Stomach (tissue), 9 donors: Measurements from ENCODE around the gene SPATA6L. TPM values are rescaled to one million over a fixed set of nuclear protein-coding genes. Genes with fewer than 3 reads are reported as not detected.

Experiments used
- DNase-seq, 2 donors: peaks; one replicate each; pipeline versions ENCODE4 v3.0.0 to v3.0.0-alpha.2; 2013 to 2019
- H3K27ac ChIP-seq, 5 donors: fragments of 200-600 bp in 4 of 5; sonication (generic) in 4 of 5; one replicate each; pipeline ENCODE4 v1.5.1; 2013 to 2019; ENCODE audit warnings: mild to moderate bottlenecking in 1 of 5, moderate library complexity in 1 of 5
- H3K27me3 ChIP-seq, 3 donors: fragments of 200-600 bp; sonication (generic); one replicate each; pipeline ENCODE4 v1.5.1; 2017 to 2019; ENCODE audit warnings: mixed run types in 1 of 3
- H3K36me3 ChIP-seq, 4 donors: fragments of 200-600 bp; sonication (generic); 1 replicate in 3 of 4; 2 replicates in 1 of 4; pipeline ENCODE4 v1.5.1; 2016 to 2019
- H3K4me1 ChIP-seq, 4 donors: fragments of 200-600 bp; sonication (generic); one replicate each; pipeline ENCODE4 v1.5.1; 2016 to 2019
- H3K4me3 ChIP-seq, 4 donors: fragments of 200-600 bp; sonication (generic) in 3 of 4; one replicate each; pipeline ENCODE4 v1.5.1; 2016 to 2019; ENCODE audit warnings: mild to moderate bottlenecking in 1 of 4
- H3K9me3 ChIP-seq, 4 donors: fragments of 200-600 bp; sonication (generic); one replicate each; pipeline ENCODE4 v1.5.1; 2016 to 2019
- EP300 ChIP-seq: sonication (generic); formaldehyde crosslinking; IDR thresholded peaks from one replicate; pipeline ENCODE4 v1.6.1; 2017; ENCODE audit warnings: antibody characterized with exemption
- POLR2A ChIP-seq, 4 donors: fragments of 450-650 bp; IDR thresholded peaks; one replicate each; pipeline ENCODE4 v1.6.1; 2016; ENCODE audit warnings: antibody characterized with exemption in 4 of 4, control low read depth in 2 of 4, mild to moderate bottlenecking in 1 of 4, moderate library complexity in 1 of 4
- POLR2AphosphoS5 ChIP-seq, 3 donors: sonication (generic); formaldehyde crosslinking; IDR thresholded peaks; one replicate each; pipeline ENCODE4 v1.6.1; 2016; ENCODE audit warnings: antibody characterized with exemption in 3 of 3
- WGBS, 5 donors: extraction: QIAGEN DNeasy Blood & Tissue Kit in 3 of 5; methylation state at CpG; one replicate each; pipeline versions ENCODE4 v1.1.5 to v1.1.7; 2013 to 2018; 5-methylcytosine and 5-hydroxymethylcytosine counted together
- intact Hi-C: fragments of 100-400 bp; cut with DNase I; formaldehyde crosslinking; loops from one replicate; pipeline ENCODE4 v1.15.1; 2023; ENCODE audit warnings: low total_unique reads
- polyA plus RNA-seq, 3 donors: library from polyadenylated mRNA; stranded (reverse); fragments of 200-250 nt; gene quantifications; one replicate each; pipeline ENCODE4 v1.2.3, GENCODE V29; 2013
- total RNA-seq, 5 donors: library from RNA; depleted of rRNA; stranded (reverse); fragments of >200 nt; gene quantifications; one replicate each; pipeline versions ENCODE4 v1.1.0 to v1.2.3, GENCODE V29; 2014 to 2016
- TF ChIP-seq, protein P1 (sequence below), 7 experiments: fragments of 450-650 bp in 4 of 7; fragments of 200-600 bp in 3 of 7; sonication (generic) in 3 of 7; IDR thresholded peaks; one replicate each; pipeline ENCODE4 v1.5.1; 2016 to 2019; ENCODE audit warnings: antibody characterized with exemption in 7 of 7, control low read depth in 2 of 7, mild to moderate bottlenecking in 1 of 7
- donor health status: healthy with polysubstance abuse.
- donor health status: Bipolar disorder and iron deficiency.
- donor health status: healthy.

The SPATA6L gene
- total and polyA plus RNA-seq, 8 donors = 2.3 to 32.7 (median 5.4) TPM

DNA sequence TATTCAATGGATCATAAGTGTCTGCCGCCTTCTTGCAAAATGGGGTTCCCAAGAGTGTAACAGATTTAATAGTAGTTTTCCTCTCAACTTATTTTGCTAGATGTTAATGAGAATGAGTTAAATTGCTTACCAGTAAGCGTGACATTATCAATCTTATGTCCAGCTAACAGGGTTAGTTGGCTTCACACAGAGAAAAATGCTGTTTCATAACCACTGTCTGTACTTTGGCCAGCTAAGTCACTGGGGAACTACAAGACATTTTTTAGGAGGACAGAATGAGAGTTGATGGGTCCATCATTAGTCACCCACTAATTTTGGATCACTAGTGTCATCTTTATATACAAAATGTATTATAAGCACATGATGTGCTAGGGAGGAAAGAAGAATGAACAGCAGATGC, 14.5 kb upstream of the SPATA6L start:
- H3K4me3 ChIP-seq = peak overlapping the region; percentile 63 to 74 (median 68)
- peaks cover 2 to 12% (median 11%) of the 10 kb centered on the region in 4 donors for H3K36me3 ChIP-seq
- DNase-seq = peak in 1 of 2 donors; percentile 30
- TF ChIP-seq POLR2A (IDR thresholded peaks at IDR 0.05) (no peak), POLR2AphosphoS5 (IDR thresholded peaks at IDR 0.05) (peak in 2 of 3 donors; percentile 14 to 31), EP300 (no peak)
- TF ChIP-seq, protein P1, sequence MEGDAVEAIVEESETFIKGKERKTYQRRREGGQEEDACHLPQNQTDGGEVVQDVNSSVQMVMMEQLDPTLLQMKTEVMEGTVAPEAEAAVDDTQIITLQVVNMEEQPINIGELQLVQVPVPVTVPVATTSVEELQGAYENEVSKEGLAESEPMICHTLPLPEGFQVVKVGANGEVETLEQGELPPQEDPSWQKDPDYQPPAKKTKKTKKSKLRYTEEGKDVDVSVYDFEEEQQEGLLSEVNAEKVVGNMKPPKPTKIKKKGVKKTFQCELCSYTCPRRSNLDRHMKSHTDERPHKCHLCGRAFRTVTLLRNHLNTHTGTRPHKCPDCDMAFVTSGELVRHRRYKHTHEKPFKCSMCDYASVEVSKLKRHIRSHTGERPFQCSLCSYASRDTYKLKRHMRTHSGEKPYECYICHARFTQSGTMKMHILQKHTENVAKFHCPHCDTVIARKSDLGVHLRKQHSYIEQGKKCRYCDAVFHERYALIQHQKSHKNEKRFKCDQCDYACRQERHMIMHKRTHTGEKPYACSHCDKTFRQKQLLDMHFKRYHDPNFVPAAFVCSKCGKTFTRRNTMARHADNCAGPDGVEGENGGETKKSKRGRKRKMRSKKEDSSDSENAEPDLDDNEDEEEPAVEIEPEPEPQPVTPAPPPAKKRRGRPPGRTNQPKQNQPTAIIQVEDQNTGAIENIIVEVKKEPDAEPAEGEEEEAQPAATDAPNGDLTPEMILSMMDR (IDR thresholded peaks at IDR 0.05) = no peak
- no peaks in the 10 kb centered on the region for H3K9me3 ChIP-seq
- WGBS, 5 donors = 24 to 36% (median 32%) methylated on average over 2 of the region's 2 CpGs
- peaks cover 10 to 67% (median 46%) of the 10 kb centered on the region in 4 donors for H3K4me1 ChIP-seq
- H3K27me3 ChIP-seq = no peaks in the 10 kb centered on the region
- H3K27ac ChIP-seq = peak overlapping the region in 4 of 5 donors; percentile 96 to 99 (median 96)
- intact Hi-C loops = no loop called here

DNA sequence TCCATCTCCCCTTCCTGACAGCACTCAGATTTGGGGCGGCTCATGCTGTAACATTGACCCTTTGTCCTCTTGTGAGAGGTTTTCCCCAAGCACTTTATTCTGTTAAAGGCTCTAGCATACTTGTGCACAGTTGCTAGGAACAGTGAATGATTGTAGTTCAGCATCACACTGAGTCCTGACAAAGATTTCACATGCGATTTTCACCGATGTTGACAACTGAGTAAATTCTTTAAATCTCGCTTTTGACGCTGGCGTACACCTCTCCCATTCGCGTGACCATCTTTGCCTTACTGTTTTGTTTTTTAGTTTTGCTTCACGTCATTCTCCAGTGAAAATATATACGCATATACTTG, 13.9 kb upstream of the SPATA6L start:
- H3K27ac ChIP-seq = peak overlapping the region; percentile 96 to 99 (median 97)
- peak overlapping the region; percentile 63 to 74 (median 68) for H3K4me3 ChIP-seq
- intact Hi-C loops = no loop called here
- no peaks in the 10 kb centered on the region for H3K27me3 ChIP-seq
- no peak for TF ChIP-seq EP300
- no peak for TF ChIP-seq POLR2A (IDR thresholded peaks at IDR 0.05)
- no peak for TF ChIP-seq POLR2AphosphoS5 (IDR thresholded peaks at IDR 0.05)
- TF ChIP-seq, protein P1 (IDR thresholded peaks at IDR 0.05) = no peak
- WGBS, 5 donors = 1 to 2% (median 1%) methylated on average over 10 of the region's 10 CpGs
- H3K36me3 ChIP-seq = peaks cover 0 to 6% (median 5%) of the 10 kb centered on the region in 4 donors
- H3K9me3 ChIP-seq = no peaks in the 10 kb centered on the region
- peaks cover 10 to 61% (median 43%) of the 10 kb centered on the region in 4 donors for H3K4me1 ChIP-seq
- peak in 1 of 2 donors; percentile 55 for DNase-seq

DNA sequence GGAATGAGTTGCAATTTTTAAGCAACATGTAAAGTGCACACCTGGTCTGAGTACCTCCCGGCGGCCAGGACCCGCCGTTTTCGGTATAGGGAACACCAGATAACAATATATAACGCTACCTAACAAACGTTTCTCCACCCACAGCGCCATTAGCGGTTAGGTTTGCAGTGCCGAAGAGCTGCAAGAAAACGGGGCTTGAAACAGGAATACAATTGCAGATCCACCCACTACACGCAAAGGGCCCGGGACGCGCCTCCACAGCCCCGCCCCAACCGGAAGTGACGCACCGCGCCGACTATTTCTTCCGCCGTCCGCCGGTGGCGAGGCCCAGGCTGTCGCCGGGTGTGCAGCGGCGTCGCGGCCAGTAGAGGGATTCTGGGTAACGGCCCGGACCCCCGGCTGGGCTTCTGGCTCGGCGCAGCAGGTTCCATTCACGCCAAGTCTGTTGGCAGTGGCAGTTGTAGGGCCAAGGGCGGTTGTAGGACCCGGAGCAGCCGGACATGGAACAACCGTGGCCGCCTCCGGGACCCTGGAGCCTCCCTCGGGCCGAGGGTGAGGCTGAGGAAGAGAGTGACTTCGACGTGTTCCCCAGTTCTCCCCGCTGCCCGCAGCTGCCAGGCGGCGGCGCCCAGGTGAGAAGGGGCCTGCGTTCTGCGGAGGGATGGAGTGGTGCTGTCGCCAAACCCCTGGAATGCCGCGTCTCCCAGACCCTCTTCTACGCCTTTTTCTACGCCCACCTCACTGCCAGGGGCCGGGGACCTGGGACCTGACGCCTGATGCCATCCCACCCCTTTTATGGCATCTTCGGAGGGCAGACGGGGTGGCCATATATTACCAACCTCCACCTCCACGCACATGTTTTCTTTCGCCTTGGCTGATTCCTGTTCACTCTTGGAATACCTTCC, 13.2 kb upstream of the SPATA6L start, which contains the start of gene CDC37L1:
TSS of gene CDC37L1 (plus strand) at position 302 of the 905 bp plus-strand sequence. CDS start at position 501, 199 bp downstream.
- Histone ChIP-seq H3K36me3 (no peaks in the 10 kb centered on the region), H3K27ac (peak within 1 kb of the TSS; percentile 96 to 99 (median 97)), H3K4me3 (peak within 1 kb of the TSS; percentile 63 to 74 (median 68)), H3K9me3 (no peaks in the 10 kb centered on the region), H3K27me3 (no peaks in the 10 kb centered on the region), H3K4me1 (peaks cover 10 to 54% (median 40%) of the 10 kb centered on the region in 4 donors)
- TF ChIP-seq, protein P1 (IDR thresholded peaks at IDR 0.05) = peak in 5 of 7 experiments; percentile 61 to 84 (median 79)
- peak in 2 of 4 donors; percentile 86 to 88 for TF ChIP-seq POLR2A (IDR thresholded peaks at IDR 0.05)
- peak; percentile 98 to 99 (median 99) for TF ChIP-seq POLR2AphosphoS5 (IDR thresholded peaks at IDR 0.05)
- peak; percentile 32 for TF ChIP-seq EP300
- 0 to 1% (median 0%) methylated on average over 52 to 66 of the region's 66 CpGs for WGBS, 5 donors
- intact Hi-C loops = no loop called here
- DNase-seq = peak; percentile 99

DNA sequence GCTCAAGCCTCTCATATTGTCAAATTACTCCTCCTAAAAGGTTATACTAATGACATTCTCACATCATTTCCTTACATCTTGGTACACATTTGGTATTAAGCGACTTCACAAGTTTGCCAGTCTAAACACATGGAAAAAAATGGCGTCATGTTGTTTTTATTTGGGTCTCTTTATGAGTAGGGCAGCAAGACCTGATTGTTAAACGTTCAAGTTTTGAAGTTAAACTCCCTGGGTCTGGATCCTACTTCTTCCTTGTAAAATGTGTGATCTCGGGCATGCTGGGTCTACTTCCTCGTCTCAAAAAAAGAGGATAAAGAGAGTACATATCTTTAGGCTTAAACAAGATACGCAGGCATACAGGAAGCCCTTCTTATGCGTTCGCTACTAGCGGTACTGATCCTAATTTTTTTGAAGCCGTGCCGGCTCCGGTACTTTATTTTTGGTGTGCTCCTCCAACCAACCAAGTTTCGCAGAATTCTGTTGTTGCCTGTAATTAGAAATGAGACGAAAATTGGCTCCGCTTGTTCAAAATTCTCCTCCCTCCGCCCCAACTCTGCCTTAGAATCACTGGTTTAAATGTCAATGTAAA, 12.5 kb upstream of the SPATA6L start:
- Histone ChIP-seq H3K4me3 (peak overlapping the region; percentile 63 to 74 (median 68)), H3K4me1 (peaks cover 10 to 48% (median 36%) of the 10 kb centered on the region in 4 donors), H3K27ac (peak overlapping the region; percentile 96 to 99 (median 97)), H3K27me3 (no peaks in the 10 kb centered on the region), H3K36me3 (no peaks in the 10 kb centered on the region), H3K9me3 (no peaks in the 10 kb centered on the region)
- intact Hi-C loops = no loop called here
- DNase-seq = peak in 1 of 2 donors; percentile 69
- 0 to 1% (median 0%) methylated on average over 16 of the region's 16 CpGs for WGBS, 5 donors
- TF ChIP-seq POLR2AphosphoS5 (IDR thresholded peaks at IDR 0.05) = no peak
- TF ChIP-seq EP300 = no peak
- TF ChIP-seq POLR2A (IDR thresholded peaks at IDR 0.05) = no peak
- TF ChIP-seq, protein P1 (IDR thresholded peaks at IDR 0.05) = no peak
